Neural progenitor cell (in vitro differentiated cells): Measurements from ENCODE around the gene TWSG1. TPM values are rescaled to one million over a fixed set of nuclear protein-coding genes. Genes with fewer than 3 reads are reported as not detected.

Experiments
- DNase-seq: peaks from one replicate; pipeline ENCODE4 v3.0.0-alpha.2; 2016; ENCODE audit warnings: low spot score
- H2AFZ ChIP-seq: fragments of 200-600 bp; sonication (generic); replicated peaks from 2 replicates; pipeline ENCODE4 v1.6.1; 2016; ENCODE audit warnings: antibody characterized with exemption
- H3F3A ChIP-seq: fragments of 200-600 bp; sonication (generic); 2 replicates; pipeline ENCODE4 v1.6.1; 2016; ENCODE audit warnings: antibody characterized with exemption, low read depth
- H3K27ac ChIP-seq: fragments of 200-600 bp; sonication (generic); 2 replicates; pipeline ENCODE4 v1.5.1; 2016; ENCODE audit warnings: mild to moderate bottlenecking
- H3K27me3 ChIP-seq: fragments of 200-600 bp; sonication (generic); 2 replicates; pipeline ENCODE4 v1.6.1; 2016; ENCODE audit warnings: mild to moderate bottlenecking, moderate library complexity
- H3K36me3 ChIP-seq: fragments of 200-600 bp; sonication (generic); 2 replicates; pipeline ENCODE4 v1.5.1; 2016
- H3K4me1 ChIP-seq: fragments of 200-600 bp; sonication (generic); 2 replicates; pipeline ENCODE4 v1.6.1; 2016; ENCODE audit warnings: mixed run types
- H3K4me2 ChIP-seq: fragments of 200-600 bp; sonication (generic); 2 replicates; pipeline ENCODE4 v1.6.1; 2016
- H3K4me3 ChIP-seq: fragments of 200-600 bp; sonication (generic); 2 replicates; pipeline ENCODE4 v1.5.1; 2016
- H3K79me2 ChIP-seq: fragments of 200-600 bp; sonication (generic); 2 replicates; pipeline ENCODE4 v1.6.1; 2016; ENCODE audit warnings: low read depth
- H3K9ac ChIP-seq: fragments of 200-600 bp; sonication (generic); 2 replicates; pipeline ENCODE4 v1.6.1; 2016
- H3K9me3 ChIP-seq: fragments of 200-600 bp; sonication (generic); 2 replicates; pipeline ENCODE4 v1.5.1; 2016; ENCODE audit warnings: low read depth
- H4K20me1 ChIP-seq: fragments of 200-600 bp; sonication (generic); 2 replicates; pipeline ENCODE4 v1.6.1; 2016; ENCODE audit warnings: low read depth
- H3K27ac Mint-ChIP-seq: 3 replicates; pipeline ENCODE4 v1.8.0; 2021; ENCODE audit warnings: mixed read lengths
- H3K27me3 Mint-ChIP-seq: 2 replicates; pipeline ENCODE4 v1.8.0; 2022; ENCODE audit warnings: low read depth, mild to moderate bottlenecking, inconsistent platforms, moderate library complexity, mixed read lengths; ENCODE audit not compliant: insufficient read depth
- H3K36me3 Mint-ChIP-seq: 3 replicates; pipeline ENCODE4 v1.8.0; 2021; ENCODE audit warnings: mixed read lengths
- H3K4me1 Mint-ChIP-seq: 3 replicates; pipeline ENCODE4 v1.8.0; 2021; ENCODE audit warnings: mixed read lengths
- H3K4me3 Mint-ChIP-seq: 3 replicates; pipeline ENCODE4 v1.8.0; 2021; ENCODE audit warnings: mild to moderate bottlenecking, moderate library complexity, mixed read lengths
- H3K9me3 Mint-ChIP-seq: 3 replicates; pipeline ENCODE4 v1.8.0; 2020; ENCODE audit warnings: mixed read lengths
- CTCF ChIP-seq: fragments of 200-600 bp; sonication (generic); IDR thresholded peaks from 2 replicates; pipeline ENCODE4 v1.5.1; 2017; ENCODE audit warnings: antibody characterized with exemption, mild to moderate bottlenecking
- EZH2 ChIP-seq: fragments of 200-600 bp; sonication (generic); IDR thresholded peaks from 2 replicates; pipeline ENCODE4 v1.6.1; 2017; ENCODE audit warnings: antibody characterized with exemption, mild to moderate bottlenecking, moderate library complexity
- EZH2phosphoT487 ChIP-seq: fragments of 200-600 bp; sonication (generic); IDR thresholded peaks from 2 replicates; pipeline ENCODE4 v1.6.1; 2017; ENCODE audit warnings: antibody characterized with exemption
- total RNA-seq: library from RNA; depleted of rRNA; stranded (reverse); fragments of >200 nt; gene quantifications from 2 replicates; pipeline ENCODE4 v1.2.3, GENCODE V29; 2015; ENCODE audit warnings: low replicate concordance

The TWSG1 gene
- total RNA-seq, 1 donor from 2014 or later, result 87.9 TPM

- no peak overlapping the region for H3K4me2 ChIP-seq
- H3K36me3 Mint-ChIP-seq, result peaks cover 5% of the 10 kb centered on the region
- no peak overlapping the region for H2AFZ ChIP-seq
- no peak for TF ChIP-seq CTCF
- no peak for TF ChIP-seq EZH2phosphoT487
- no peak for TF ChIP-seq EZH2
- H3K9me3 ChIP-seq, result no peaks in the 10 kb centered on the region
- H3K27ac ChIP-seq, result no peak overlapping the region
- H3K9me3 Mint-ChIP-seq, result no peaks in the 10 kb centered on the region
- H3K4me1 ChIP-seq, result no peaks in the 10 kb centered on the region
- H3K27ac Mint-ChIP-seq, result no peak overlapping the region
- H3K36me3 ChIP-seq, result no peaks in the 10 kb centered on the region
- peaks cover 8% of the 10 kb centered on the region for H3K27me3 Mint-ChIP-seq
- no peak overlapping the region for H3K4me3 ChIP-seq
- no peaks in the 10 kb centered on the region for H3K27me3 ChIP-seq
- H3K79me2 ChIP-seq, result no peaks in the 10 kb centered on the region
- DNase-seq, result no peak
- H3K4me3 Mint-ChIP-seq, result no peak overlapping the region
- H4K20me1 ChIP-seq, result no peaks in the 10 kb centered on the region
- no peaks in the 10 kb centered on the region for H3F3A ChIP-seq
- H3K4me1 Mint-ChIP-seq, result no peaks in the 10 kb centered on the region
- H3K9ac ChIP-seq, result no peak overlapping the region
These were observed 12.8 kb upstream of the TWSG1 start for GRCh38 chr18:9321736-9322135.

DNA sequence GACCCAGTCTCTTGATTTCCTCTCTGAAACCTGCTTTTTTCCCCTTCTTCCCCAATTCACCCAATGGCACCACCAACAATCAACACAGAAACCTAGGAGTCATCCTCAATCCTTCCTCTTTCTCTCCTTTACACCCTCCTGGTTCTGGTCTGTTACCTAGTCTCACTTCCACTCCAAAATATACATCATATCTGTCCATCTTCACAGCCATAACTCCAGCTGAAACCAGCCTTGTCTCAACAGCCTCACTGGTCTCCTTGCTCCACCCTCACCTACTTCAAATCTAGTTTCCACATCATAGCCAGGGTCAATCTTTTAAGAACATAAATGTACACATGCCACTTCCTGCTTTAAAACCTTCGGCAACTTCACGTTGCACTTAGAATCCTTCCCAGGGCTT lies 11.8 kb upstream of the TWSG1 start:
- TF ChIP-seq EZH2 (no peak), EZH2phosphoT487 (no peak), CTCF (no peak)
- no peaks in the 10 kb centered on the region for H3K4me1 ChIP-seq
- H3K4me2 ChIP-seq, result no peak overlapping the region
- H3K27ac Mint-ChIP-seq, result no peak overlapping the region
- no peak overlapping the region for H2AFZ ChIP-seq
- peaks cover 8% of the 10 kb centered on the region for H3K27me3 Mint-ChIP-seq
- peaks cover 5% of the 10 kb centered on the region for H3K36me3 Mint-ChIP-seq
- no peak overlapping the region for H3K9ac ChIP-seq
- DNase-seq, result no peak
- no peaks in the 10 kb centered on the region for H3F3A ChIP-seq
- no peaks in the 10 kb centered on the region for H3K79me2 ChIP-seq
- no peaks in the 10 kb centered on the region for H3K9me3 ChIP-seq
- H3K9me3 Mint-ChIP-seq, result no peaks in the 10 kb centered on the region
- no peaks in the 10 kb centered on the region for H3K4me1 Mint-ChIP-seq
- H3K27ac ChIP-seq, result no peak overlapping the region
- no peaks in the 10 kb centered on the region for H3K36me3 ChIP-seq
- H3K4me3 Mint-ChIP-seq, result no peak overlapping the region
- no peaks in the 10 kb centered on the region for H3K27me3 ChIP-seq
- no peaks in the 10 kb centered on the region for H4K20me1 ChIP-seq
- no peak overlapping the region for H3K4me3 ChIP-seq

DNA sequence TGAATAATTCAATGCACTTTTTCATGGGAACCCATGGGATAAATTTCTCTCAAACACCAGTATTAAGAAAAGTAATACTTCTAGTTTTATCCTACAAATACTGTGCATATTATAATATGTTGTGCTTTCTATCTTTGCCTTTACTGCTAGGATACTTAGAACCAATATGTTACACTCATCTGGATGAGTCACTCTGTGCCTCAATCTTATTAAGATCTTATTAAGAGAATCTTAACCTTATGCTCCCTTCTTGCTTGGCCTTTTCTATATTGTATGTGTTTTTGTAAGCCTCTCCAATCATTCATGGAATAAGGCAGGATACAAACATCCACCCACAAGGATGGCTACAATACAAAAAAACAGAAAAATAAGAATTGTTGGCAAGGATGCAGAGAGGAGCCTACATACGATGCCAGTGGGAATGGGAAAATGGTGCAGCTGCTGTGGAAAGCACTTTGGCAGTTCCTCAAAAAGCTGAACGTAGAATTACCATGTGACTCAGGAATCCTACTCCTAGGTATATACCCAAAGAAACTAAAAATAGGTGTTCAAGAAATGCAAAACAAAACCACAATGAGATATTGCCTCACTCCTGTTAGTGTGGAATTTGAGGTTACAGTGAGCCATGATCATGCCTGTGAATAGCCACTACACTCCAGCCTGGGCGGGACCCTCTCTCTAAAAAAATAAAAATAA lies 10.7 kb upstream of the TWSG1 start:
- Histone ChIP-seq H4K20me1 (no peaks in the 10 kb centered on the region), H3K36me3 (no peaks in the 10 kb centered on the region), H2AFZ (no peak overlapping the region), H3K9me3 (no peaks in the 10 kb centered on the region), H3K4me3 (no peak overlapping the region), H3K27ac (no peak overlapping the region), H3K27me3 (no peaks in the 10 kb centered on the region), H3F3A (no peaks in the 10 kb centered on the region), H3K9ac (no peak overlapping the region), H3K79me2 (no peaks in the 10 kb centered on the region), H3K4me1 (no peaks in the 10 kb centered on the region), H3K4me2 (no peak overlapping the region)
- Mint-ChIP-seq H3K27me3 (peaks cover 6% of the 10 kb centered on the region), H3K36me3 (peaks cover 8% of the 10 kb centered on the region), H3K9me3 (peaks cover 5% of the 10 kb centered on the region), H3K4me3 (no peak overlapping the region), H3K27ac (no peak overlapping the region), H3K4me1 (no peaks in the 10 kb centered on the region)
- no peak for TF ChIP-seq EZH2phosphoT487
- no peak for TF ChIP-seq CTCF
- TF ChIP-seq EZH2, result no peak
- no peak for DNase-seq
